ES-I3 (cell line): ENCODE results near the gene ZNF594.
"Not testable (repeated sequence)": the region's sequence is repeated elsewhere in the genome, so short reads cannot be mapped to it uniquely, and the experiment has no call there.

ENCODE experiments used
- H3K36me3 ChIP-seq: 2 replicates; pipeline ENCODE4 v1.6.1; 2013; ENCODE audit warnings: mild to moderate bottlenecking, low read length, control low read depth, moderate library complexity; ENCODE audit not compliant: insufficient read depth
- H3K4me1 ChIP-seq: 2 replicates; pipeline ENCODE4 v1.6.1; 2013; ENCODE audit warnings: mild to moderate bottlenecking, control low read depth, low read length; ENCODE audit not compliant: insufficient read depth
- H3K9ac ChIP-seq: 2 replicates; pipeline ENCODE4 v1.6.1; 2013; ENCODE audit warnings: low read depth, mild to moderate bottlenecking, low read length, moderate library complexity
- H3K9me3 ChIP-seq: 2 replicates; pipeline ENCODE4 v1.6.1; 2013; ENCODE audit warnings: mild to moderate bottlenecking, low read length, moderate library complexity; ENCODE audit not compliant: control insufficient read depth, insufficient read depth

Gene ZNF594

GRCh38 chr17:5179003-5179402 lies 12.7 kb downstream of the ZNF594 start:
- H3K9me3 ChIP-seq, result peaks cover 57% of the 10 kb centered on the region
- H3K9ac ChIP-seq, result no peak overlapping the region
- no peaks in the 10 kb centered on the region for H3K4me1 ChIP-seq
- peaks cover 24% of the 10 kb centered on the region; the same call in 1 of the 2 replicates for H3K36me3 ChIP-seq

DNA sequence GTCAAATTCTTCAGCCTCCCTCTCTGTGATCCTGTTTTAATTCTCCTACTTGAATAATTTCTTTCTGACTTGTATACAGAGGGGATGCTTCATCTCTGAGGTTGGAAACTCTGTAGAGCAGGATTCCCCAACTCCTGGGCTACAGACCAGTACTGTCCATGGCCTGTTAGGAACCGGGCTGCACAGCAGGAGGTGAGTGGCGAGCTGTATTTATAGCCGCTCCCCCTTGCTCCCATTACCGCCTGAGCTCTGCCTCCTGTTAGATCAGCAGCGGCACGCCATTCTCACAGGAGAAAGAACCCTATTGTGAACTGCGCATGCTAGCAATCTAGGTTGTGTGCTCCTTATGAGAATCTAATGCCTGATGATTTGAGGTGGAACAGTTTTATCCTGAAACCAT lies 16.6 kb downstream of the ZNF594 start:
- not testable (repeated sequence) for H3K4me1 ChIP-seq, H3K36me3 ChIP-seq, H3K9ac ChIP-seq
- H3K9me3 ChIP-seq, result peaks cover 18% of the 10 kb centered on the region

GRCh38 chr17:5165791-5166564 lies 25.7 kb downstream of the ZNF594 start:
- not testable (repeated sequence) for H3K36me3 ChIP-seq, H3K9me3 ChIP-seq, H3K4me1 ChIP-seq, H3K9ac ChIP-seq

GRCh38 chr17:5164436-5164835 lies 27.2 kb downstream of the ZNF594 start:
- Histone ChIP-seq H3K36me3 (no peaks in the 10 kb centered on the region), H3K9me3 (no peaks in the 10 kb centered on the region), H3K9ac (no peak overlapping the region), H3K4me1 (no peaks in the 10 kb centered on the region)

DNA sequence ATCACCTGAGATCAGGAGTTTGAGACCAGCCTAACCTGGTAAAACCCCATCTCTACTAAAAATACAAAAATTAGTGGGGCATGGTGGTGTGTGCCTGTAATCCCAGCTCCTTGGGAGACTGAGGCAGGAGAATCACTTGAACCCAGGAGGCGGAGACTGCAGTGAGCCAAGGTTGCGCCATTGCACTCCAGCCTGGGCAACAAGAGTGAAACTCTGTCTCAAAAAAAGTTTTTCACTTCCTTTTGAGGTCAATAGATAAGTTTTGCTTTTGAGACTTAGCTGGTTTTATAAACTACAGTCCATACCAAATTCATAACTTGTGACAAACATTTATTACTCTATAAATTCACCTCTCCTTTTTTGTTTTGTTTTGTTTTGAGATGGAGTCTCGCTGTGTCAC lies 29.9 kb downstream of the ZNF594 start:
- not testable (repeated sequence) for H3K9me3 ChIP-seq, H3K36me3 ChIP-seq, H3K9ac ChIP-seq, H3K4me1 ChIP-seq

GRCh38 chr17:5160702-5161101 lies 31.0 kb downstream of the ZNF594 start:
- not testable (repeated sequence) for H3K9ac ChIP-seq, H3K4me1 ChIP-seq, H3K36me3 ChIP-seq, H3K9me3 ChIP-seq

DNA sequence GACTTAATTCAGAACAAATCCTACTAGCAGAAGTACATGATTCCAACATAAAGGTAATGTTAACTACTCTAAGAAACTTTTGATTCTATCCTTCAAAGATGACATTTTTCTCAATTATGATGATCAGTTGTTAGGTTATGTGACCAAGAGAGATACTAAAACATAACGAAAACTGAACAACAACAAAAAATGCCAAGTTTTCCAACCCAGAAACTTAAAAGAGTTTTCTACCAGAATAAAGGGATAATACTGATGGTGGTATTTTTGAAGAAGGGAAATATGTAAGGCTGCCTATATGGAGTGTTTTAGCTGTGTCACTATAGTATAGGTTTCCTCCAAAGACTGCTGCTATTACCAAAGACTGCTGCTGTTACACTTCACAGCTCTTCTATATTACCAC lies 45.5 kb downstream of the ZNF594 start:
- H3K9me3 ChIP-seq, H3K36me3 ChIP-seq, H3K4me1 ChIP-seq, H3K9ac ChIP-seq: not testable (repeated sequence)

DNA sequence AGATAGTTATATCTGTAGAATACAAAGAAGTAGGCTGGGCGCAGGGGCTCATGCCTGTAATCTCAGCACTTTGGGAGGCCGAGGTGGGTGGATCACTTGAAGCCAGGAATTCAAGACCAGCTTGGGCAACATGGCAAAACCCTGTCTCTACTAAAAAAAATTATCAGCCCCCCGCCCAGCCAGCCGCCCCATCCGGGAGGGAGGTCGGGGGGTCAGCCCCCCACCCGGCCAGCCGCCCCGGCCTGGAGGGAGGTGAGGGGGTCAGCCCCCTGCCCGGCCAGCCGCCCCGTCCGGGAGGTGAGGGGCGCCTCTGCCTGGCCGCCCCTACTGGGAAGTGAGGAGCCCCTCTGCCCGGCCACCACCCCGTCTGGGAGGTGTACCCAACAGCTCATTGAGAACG lies 48.8 kb downstream of the ZNF594 start:
- not testable (repeated sequence) for H3K9ac ChIP-seq, H3K36me3 ChIP-seq, H3K4me1 ChIP-seq, H3K9me3 ChIP-seq

- Histone ChIP-seq H3K9ac (no peak overlapping the region), H3K4me1 (no peaks in the 10 kb centered on the region), H3K36me3 (no peaks in the 10 kb centered on the region), H3K9me3 (no peaks in the 10 kb centered on the region)
Measured at GRCh38 chr17:5139458-5139732, 52.3 kb downstream of the ZNF594 start.

GRCh38 chr17:5138616-5139457 lies 52.8 kb downstream of the ZNF594 start:
- H3K36me3 ChIP-seq, result no peaks in the 10 kb centered on the region
- H3K9me3 ChIP-seq, result no peaks in the 10 kb centered on the region
- H3K9ac ChIP-seq, result no peak overlapping the region
- H3K4me1 ChIP-seq, result no peaks in the 10 kb centered on the region

- H3K9me3 ChIP-seq, H3K36me3 ChIP-seq, H3K4me1 ChIP-seq, H3K9ac ChIP-seq: not testable (repeated sequence)
Measured at GRCh38 chr17:5138198-5138544, 53.5 kb downstream of the ZNF594 start.

GRCh38 chr17:5137511-5138197 lies 54.0 kb downstream of the ZNF594 start:
- H3K36me3 ChIP-seq, H3K9ac ChIP-seq, H3K4me1 ChIP-seq, H3K9me3 ChIP-seq: not testable (repeated sequence)

DNA sequence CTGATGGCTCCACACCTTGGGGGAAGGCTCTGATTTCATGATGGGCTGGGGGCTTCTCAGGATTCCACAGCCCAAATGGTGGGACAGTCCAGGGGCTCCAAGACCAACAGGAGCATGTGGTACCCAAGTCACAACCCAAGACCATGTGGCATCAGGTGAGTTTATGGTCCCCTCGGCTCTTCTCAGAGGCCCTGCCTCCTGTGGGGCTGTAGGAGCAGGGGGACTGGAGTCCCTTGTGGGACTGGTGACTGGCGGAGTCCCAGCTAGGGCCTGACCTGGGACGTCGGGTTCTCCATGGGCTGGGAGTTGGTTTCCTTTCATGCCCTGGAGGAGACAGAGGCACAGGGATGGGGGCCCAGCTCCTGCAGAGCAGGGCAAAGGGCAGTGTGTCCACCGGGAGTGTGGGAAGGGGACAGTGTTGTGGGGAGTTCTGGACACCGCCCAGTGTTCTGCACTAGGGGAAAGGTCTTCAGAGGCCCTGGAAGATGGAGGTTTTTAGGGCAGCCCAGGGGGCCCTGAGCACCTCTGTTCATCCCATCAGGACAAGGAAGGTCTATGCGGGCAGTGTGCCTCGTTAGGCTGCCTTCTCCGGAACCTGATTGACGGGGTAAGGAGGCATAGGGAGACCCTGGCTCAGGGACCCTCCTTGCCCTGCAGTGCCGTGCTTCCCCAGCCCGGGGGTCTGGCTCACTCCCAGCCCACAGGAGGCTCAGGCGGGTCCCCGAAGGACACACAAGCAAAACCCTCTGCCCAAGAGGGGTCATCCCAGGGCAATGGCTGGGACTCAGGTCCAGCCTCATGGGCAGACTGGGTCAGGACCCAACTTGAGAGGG lies 54.9 kb downstream of the ZNF594 start:
- not testable (repeated sequence) for H3K9ac ChIP-seq, H3K4me1 ChIP-seq, H3K9me3 ChIP-seq, H3K36me3 ChIP-seq

- H3K9me3 ChIP-seq, result no peaks in the 10 kb centered on the region
- no peaks in the 10 kb centered on the region for H3K4me1 ChIP-seq
- no peaks in the 10 kb centered on the region for H3K36me3 ChIP-seq
- H3K9ac ChIP-seq, result no peak overlapping the region
Measured at GRCh38 chr17:5135726-5136579, 55.7 kb downstream of the ZNF594 start.
